LNCAP (cell line): Measurements from ENCODE around the gene CUBN.

Experiments
- CTCF ChIP-seq: fragments of 450-650 bp; IDR thresholded peaks from 2 replicates; pipeline ENCODE4 v1.5.1; 2017; ENCODE audit warnings: mild to moderate bottlenecking

Gene CUBN

GRCh38 chr10:17125206-17125893 is 4.3 kb downstream of the CUBN start:
- TF ChIP-seq CTCF: no peak

GRCh38 chr10:17123961-17124360 is 5.7 kb downstream of the CUBN start:
- no peak for TF ChIP-seq CTCF

- no peak for TF ChIP-seq CTCF
Observed at GRCh38 chr10:17122726-17123661, 6.6 kb downstream of the CUBN start.

GRCh38 chr10:17122052-17122451 is 7.6 kb downstream of the CUBN start:
- TF ChIP-seq CTCF: no peak

GRCh38 chr10:17120694-17121093 is 8.9 kb downstream of the CUBN start:
- TF ChIP-seq CTCF: no peak

GRCh38 chr10:17119845-17120244 is 9.8 kb downstream of the CUBN start:
- no peak for TF ChIP-seq CTCF

- no peak for TF ChIP-seq CTCF
Observed at GRCh38 chr10:17116193-17116592, 13.4 kb downstream of the CUBN start.
